GM20000 (cell line): ENCODE data around the gene IPO8.
"Not testable (repeated sequence)": the region's sequence is repeated elsewhere in the genome, so short reads cannot be mapped to it uniquely, and the experiment has no call there.

ENCODE experiments used
- DNase-seq: peaks from one replicate; pipeline ENCODE4 v3.0.0; 2012; ENCODE audit warnings: low spot score
- CTCF ChIP-seq: IDR thresholded peaks from 2 replicates; pipeline ENCODE4 v1.5.1; 2012; ENCODE audit warnings: mild to moderate bottlenecking, control low read depth; ENCODE audit errors: extremely low read depth, missing control alignments

IPO8 gene

GRCh38 chr12:30622509-30622908, 73.2 kb downstream of the IPO8 start:
- TF ChIP-seq CTCF: no peak
- DNase-seq: peak; percentile 6

- not testable (repeated sequence) for DNase-seq
Measured at GRCh38 chr12:30621663-30622241, 73.9 kb downstream of the IPO8 start.

- DNase-seq: no peak
- TF ChIP-seq CTCF: no peak
Measured at GRCh38 chr12:30617346-30618016, 78.2 kb downstream of the IPO8 start.

- no peak for TF ChIP-seq CTCF
- DNase-seq: no peak
Measured at GRCh38 chr12:30614031-30614430, 81.6 kb downstream of the IPO8 start.

DNA sequence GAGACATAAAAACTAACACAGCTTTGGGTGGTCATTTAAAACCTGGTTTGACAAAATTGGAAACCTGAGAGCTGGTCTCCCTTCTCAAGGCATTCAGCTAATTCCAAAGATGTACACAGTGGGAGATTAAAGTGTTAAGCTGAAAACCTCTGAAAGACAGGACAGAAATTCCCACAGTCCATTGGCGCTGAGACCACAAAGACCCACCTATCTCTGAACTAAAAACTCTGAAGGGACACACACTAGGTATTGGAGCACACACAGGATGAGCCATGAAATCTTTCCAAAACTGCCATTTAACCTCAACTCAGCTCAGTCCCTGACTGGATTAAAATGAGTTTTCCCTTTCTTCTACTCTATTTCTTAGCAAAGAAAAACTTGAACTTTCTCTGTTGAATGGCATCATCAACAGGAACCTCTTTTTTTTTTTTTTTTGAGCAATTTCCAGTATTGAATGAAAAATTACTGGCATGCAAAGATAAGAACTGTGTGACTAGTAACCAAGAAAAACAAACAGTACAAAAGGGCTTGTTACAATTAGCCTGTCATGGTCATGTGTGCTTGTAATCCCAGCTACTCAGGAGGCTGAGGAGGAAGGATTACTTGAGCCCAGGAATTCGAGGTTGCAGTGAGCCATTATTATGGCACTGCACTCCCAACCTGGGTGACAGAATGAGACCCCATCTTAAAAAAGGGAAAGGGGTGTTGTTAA, 82.4 kb downstream of the IPO8 start:
- no peak for DNase-seq
- no peak for TF ChIP-seq CTCF

DNA sequence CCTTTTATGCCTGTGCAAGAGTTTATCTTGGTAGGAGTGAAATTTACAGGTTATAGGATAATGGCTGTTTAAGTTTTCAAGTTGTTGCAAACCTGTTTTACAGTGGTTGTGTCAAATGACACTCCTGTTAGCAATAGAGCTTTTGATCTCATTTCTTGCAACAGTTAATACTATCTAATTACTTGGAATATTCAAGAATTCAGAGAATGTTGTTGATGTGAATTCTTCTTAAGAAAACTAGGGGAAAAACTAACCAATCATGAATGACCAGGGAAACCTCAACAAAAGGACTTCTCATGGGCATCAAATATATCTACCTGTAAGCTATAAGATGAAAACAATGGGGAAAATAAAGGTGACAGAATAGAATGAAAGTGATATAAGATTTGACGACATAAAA, 85.0 kb downstream of the IPO8 start:
- no peak for DNase-seq
- TF ChIP-seq CTCF: no peak

DNA sequence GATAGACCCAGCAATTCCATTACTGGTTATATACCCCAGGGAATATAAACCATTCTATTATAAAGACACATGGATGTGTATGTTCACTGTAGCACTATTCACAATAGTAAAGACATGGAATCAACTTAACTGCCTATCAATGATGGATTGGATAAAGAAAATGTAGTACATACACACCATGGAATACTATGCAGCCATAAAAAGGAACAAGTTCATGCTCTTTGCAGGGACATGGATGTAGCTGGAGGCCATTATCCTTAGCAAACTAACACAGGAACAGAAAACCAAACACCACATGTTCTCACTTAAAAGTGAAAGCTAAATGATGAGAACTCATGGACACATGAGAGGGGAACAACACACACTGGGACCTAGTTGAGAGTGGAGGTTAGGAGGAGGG, 85.8 kb downstream of the IPO8 start:
- not testable (repeated sequence) for DNase-seq

- DNase-seq: not testable (repeated sequence)
Measured at GRCh38 chr12:30604302-30604701, 91.4 kb downstream of the IPO8 start.

- no peak for TF ChIP-seq CTCF
- no peak for DNase-seq
Measured at GRCh38 chr12:30603129-30603528, 92.5 kb downstream of the IPO8 start.
